AG09309 (cell line): ENCODE results near the gene PTPRT.

Source experiments
- DNase-seq: peaks from one replicate; pipeline ENCODE4 v3.0.0-alpha.2; 2010; ENCODE audit warnings: low read depth
- H3K4me3 ChIP-seq: 2 replicates; pipeline ENCODE4 v1.5.1; 2011; ENCODE audit warnings: mild to moderate bottlenecking, low read depth, low read length, moderate library complexity; ENCODE audit not compliant: control insufficient read depth
- CTCF ChIP-seq: IDR thresholded peaks from 2 replicates; pipeline ENCODE4 v1.5.1; 2011; ENCODE audit warnings: mild to moderate bottlenecking, low read depth, low read length, inconsistent platforms; ENCODE audit not compliant: insufficient read depth, control insufficient read depth; ENCODE audit errors: missing control alignments

PTPRT gene

DNA sequence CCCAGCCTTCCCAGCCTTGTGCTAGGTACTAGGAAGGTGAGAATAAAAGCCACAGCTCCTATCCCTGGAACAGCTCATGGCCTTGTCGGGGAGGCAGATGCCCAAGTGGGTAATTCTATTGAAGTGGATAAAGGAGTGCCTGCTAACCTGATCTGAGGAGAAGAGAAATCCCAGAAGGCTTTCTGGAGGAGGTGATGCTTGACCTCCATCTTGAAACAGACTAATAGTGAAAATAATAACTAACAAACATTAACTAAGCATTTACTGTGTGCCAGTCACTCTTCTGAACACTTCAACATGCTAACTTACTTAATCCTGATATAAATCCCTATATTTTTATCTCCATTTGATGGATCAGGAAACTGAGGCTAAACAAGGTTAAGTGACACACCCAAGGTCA is 1078.4 kb downstream of the PTPRT start:
- TF ChIP-seq CTCF, result no peak
- DNase-seq, result no peak
- no peak overlapping the region for H3K4me3 ChIP-seq

DNA sequence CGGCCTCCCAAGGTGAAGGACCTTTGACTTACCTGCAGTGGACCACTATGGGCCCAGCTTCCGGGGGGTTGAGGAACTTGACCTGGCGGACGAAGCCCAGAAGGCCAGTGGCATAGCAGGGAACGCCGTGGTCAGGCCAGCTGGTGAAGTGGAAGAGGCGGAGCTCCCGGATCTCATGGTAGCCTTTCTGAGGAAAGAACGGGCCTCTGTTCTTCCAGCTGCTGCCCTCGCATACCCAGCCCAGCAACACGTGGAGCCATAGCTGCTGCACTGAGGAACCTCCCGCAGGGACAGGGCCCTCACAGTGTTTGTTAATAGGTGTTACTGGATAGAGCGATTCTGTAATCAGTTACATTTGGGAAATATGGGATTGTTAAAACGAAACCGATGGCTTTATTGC is 1079.4 kb downstream of the PTPRT start:
- no peak for DNase-seq
- H3K4me3 ChIP-seq, result no peak overlapping the region
- TF ChIP-seq CTCF, result no peak

GRCh38 chr20:42102000-42102399 is 1087.7 kb downstream of the PTPRT start:
- no peak for TF ChIP-seq CTCF
- no peak for DNase-seq
- no peak overlapping the region for H3K4me3 ChIP-seq

DNA sequence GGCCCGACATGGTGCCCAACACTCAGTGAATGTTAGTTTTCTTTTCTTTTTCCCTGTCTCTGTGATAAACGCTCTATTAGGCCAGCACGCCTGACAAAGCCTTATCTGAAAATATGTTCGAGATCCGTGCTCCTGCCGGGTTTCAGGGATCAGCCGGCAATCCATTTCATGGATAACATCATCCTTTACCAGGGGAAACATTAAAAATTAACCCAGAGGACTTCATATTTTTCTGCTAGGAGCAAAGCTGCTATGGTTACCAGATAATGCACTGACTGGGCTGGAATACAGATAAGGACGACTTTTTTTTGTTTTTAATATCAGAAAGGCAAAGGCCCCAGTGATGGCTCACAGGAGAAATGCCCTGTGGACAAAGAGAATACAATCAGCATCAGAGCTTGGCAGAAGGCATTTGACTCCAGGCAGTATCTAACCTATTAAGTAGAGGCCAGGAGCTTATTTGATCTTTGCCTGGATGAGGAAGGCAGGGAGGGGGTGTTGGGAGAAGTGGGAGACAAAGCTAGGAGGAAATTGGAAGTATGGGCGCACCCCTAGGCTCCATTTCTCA is 1089.5 kb downstream of the PTPRT start:
- H3K4me3 ChIP-seq, result no peak overlapping the region
- DNase-seq, result no peak
- no peak for TF ChIP-seq CTCF

- H3K4me3 ChIP-seq, result no peak overlapping the region
- no peak for TF ChIP-seq CTCF
- no peak for DNase-seq
Observed at GRCh38 chr20:42099101-42099500, 1090.6 kb downstream of the PTPRT start.

DNA sequence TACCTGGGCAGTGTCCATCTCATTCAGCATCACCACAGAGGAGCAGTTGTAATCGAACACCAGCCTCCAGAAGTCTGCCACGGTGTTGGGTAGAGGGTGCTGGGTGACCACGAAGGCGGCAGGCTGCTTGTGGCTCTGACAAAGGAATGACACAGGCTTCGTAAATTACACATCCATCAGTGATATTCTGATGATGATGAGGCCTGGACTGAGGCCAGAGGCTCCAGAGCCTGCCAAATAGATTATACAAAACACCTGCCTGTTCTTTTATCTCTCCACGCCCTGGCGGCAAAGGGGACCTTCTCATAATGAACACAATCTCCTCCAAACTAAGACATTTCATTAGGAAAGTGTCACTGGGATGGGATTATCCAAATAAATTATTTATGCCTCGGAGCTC is 1091.3 kb downstream of the PTPRT start:
- TF ChIP-seq CTCF, result no peak

GRCh38 chr20:42097741-42098140 is 1092.0 kb downstream of the PTPRT start:
- no peak for DNase-seq
- no peak for TF ChIP-seq CTCF
- H3K4me3 ChIP-seq, result no peak overlapping the region

More for the DNA sequence above, 1091.3 kb downstream of the PTPRT start:
- no peak overlapping the region for H3K4me3 ChIP-seq
- no peak for DNase-seq
